WTC11 (cell line): ENCODE results near the gene OPALIN. TPM values are rescaled to one million over a fixed set of nuclear protein-coding genes. Genes with fewer than 3 reads are reported as not detected.

Experiments used
- CREM ChIP-seq: sonication (generic); formaldehyde crosslinking; IDR thresholded peaks from 2 replicates; pipeline ENCODE4 v1.8.1; 2022; ENCODE audit warnings: mild to moderate bottlenecking, missing genetic modification reagents, moderate library complexity
- E2F5 ChIP-seq: sonication (generic); formaldehyde crosslinking; IDR thresholded peaks from 2 replicates; pipeline ENCODE4 v1.8.1; 2022; ENCODE audit warnings: mild to moderate bottlenecking, moderate library complexity, missing genetic modification reagents
- ELF4 ChIP-seq: sonication (generic); formaldehyde crosslinking; IDR thresholded peaks from 2 replicates; pipeline ENCODE4 v1.8.1; 2022; ENCODE audit warnings: low read depth, mild to moderate bottlenecking, moderate library complexity, missing genetic modification reagents
- ESRRA ChIP-seq: sonication (generic); formaldehyde crosslinking; IDR thresholded peaks from 2 replicates; pipeline ENCODE4 v1.8.1; 2022; ENCODE audit warnings: mild to moderate bottlenecking, missing genetic modification reagents, borderline replicate concordance
- ETV6 ChIP-seq: sonication (generic); formaldehyde crosslinking; IDR thresholded peaks from 2 replicates; pipeline ENCODE4 v1.8.1; 2022; ENCODE audit warnings: mild to moderate bottlenecking, missing genetic modification reagents
- FOXP4 ChIP-seq: sonication (generic); formaldehyde crosslinking; IDR thresholded peaks from 2 replicates; pipeline ENCODE4 v1.8.0; 2022; ENCODE audit warnings: mild to moderate bottlenecking, missing genetic modification reagents
- JAZF1 ChIP-seq: fragments of 250-450 bp; sonication (Bioruptor Pico); IDR thresholded peaks from 2 replicates; pipeline ENCODE4 v1.9.0; 2021; ENCODE audit warnings: moderate library complexity, mild to moderate bottlenecking, inconsistent platforms
- JUN ChIP-seq: sonication (generic); formaldehyde crosslinking; IDR thresholded peaks from 2 replicates; pipeline ENCODE4 v1.8.0; 2023; ENCODE audit warnings: mild to moderate bottlenecking, missing genetic modification reagents
- MYBL2 ChIP-seq: sonication (generic); formaldehyde crosslinking; IDR thresholded peaks from 2 replicates; pipeline ENCODE4 v1.8.1; 2023; ENCODE audit warnings: mild to moderate bottlenecking, moderate library complexity, missing genetic modification reagents
- NFE2L1 ChIP-seq: sonication (generic); formaldehyde crosslinking; IDR thresholded peaks from 2 replicates; pipeline ENCODE4 v1.8.1; 2023; ENCODE audit warnings: missing genetic modification reagents
- NR2C2 ChIP-seq: sonication (generic); formaldehyde crosslinking; IDR thresholded peaks from 2 replicates; pipeline ENCODE4 v1.8.0; 2022; ENCODE audit warnings: mild to moderate bottlenecking, missing genetic modification reagents
- OVOL2 ChIP-seq: fragments of 250-450 bp; sonication (Bioruptor Pico); IDR thresholded peaks from 2 replicates; pipeline ENCODE4 v1.9.0; 2021; ENCODE audit warnings: mild to moderate bottlenecking, borderline replicate concordance
- PRRX2 ChIP-seq: fragments of 250-450 bp; sonication (Bioruptor Pico); IDR thresholded peaks from 2 replicates; pipeline ENCODE4 v1.8.0; 2021; ENCODE audit warnings: mild to moderate bottlenecking
- TCF7 ChIP-seq: sonication (generic); formaldehyde crosslinking; IDR thresholded peaks from 2 replicates; pipeline ENCODE4 v1.8.0; 2022; ENCODE audit warnings: mild to moderate bottlenecking, low read depth, missing genetic modification reagents, moderate library complexity
- ZBTB21 ChIP-seq: sonication (generic); formaldehyde crosslinking; IDR thresholded peaks from 2 replicates; pipeline ENCODE4 v1.8.1; 2023; ENCODE audit warnings: mild to moderate bottlenecking, missing genetic modification reagents, borderline replicate concordance
- ZBTB43 ChIP-seq: sonication (generic); formaldehyde crosslinking; IDR thresholded peaks from 2 replicates; pipeline ENCODE4 v1.8.1; 2023; ENCODE audit warnings: mild to moderate bottlenecking, missing genetic modification reagents
- ZNF232 ChIP-seq: sonication (generic); formaldehyde crosslinking; IDR thresholded peaks from 2 replicates; pipeline ENCODE4 v1.8.0; 2022; ENCODE audit warnings: mild to moderate bottlenecking, missing genetic modification reagents
- ZNF425 ChIP-seq: fragments of 250-450 bp; sonication (Bioruptor Pico); conservative IDR thresholded peaks from 2 replicates; pipeline ENCODE4 v1.9.0; 2021; ENCODE audit warnings: mild to moderate bottlenecking
- ZNF532 ChIP-seq: fragments of 250-450 bp; sonication (Bioruptor Pico); IDR thresholded peaks from 2 replicates; pipeline ENCODE4 v1.9.0; 2021; ENCODE audit warnings: mild to moderate bottlenecking, borderline replicate concordance
- total RNA-seq: library from RNA; stranded (reverse); gene quantifications from 3 replicates; pipeline ENCODE4 v1.2.3, GENCODE V29; 2021
- TF ChIP-seq, protein P1 (sequence below): fragments of 250-450 bp; sonication (Bioruptor Pico); IDR thresholded peaks from 2 replicates; pipeline ENCODE4 v1.8.0; 2021; ENCODE audit warnings: mild to moderate bottlenecking
- TF ChIP-seq, protein P2 (sequence below): sonication (generic); formaldehyde crosslinking; IDR thresholded peaks from 2 replicates; pipeline ENCODE4 v1.8.0; 2022; ENCODE audit warnings: mild to moderate bottlenecking, missing genetic modification reagents
- TF ChIP-seq, protein P3 (sequence below): sonication (generic); formaldehyde crosslinking; IDR thresholded peaks from 2 replicates; pipeline ENCODE4 v1.8.0; 2022; ENCODE audit warnings: mild to moderate bottlenecking, missing genetic modification reagents
- TF ChIP-seq, protein P4 (sequence below): sonication (generic); formaldehyde crosslinking; IDR thresholded peaks from 2 replicates; pipeline ENCODE4 v1.8.1; 2023; ENCODE audit warnings: mild to moderate bottlenecking, missing genetic modification reagents, moderate library complexity
- TF ChIP-seq, protein P5 (sequence below): sonication (generic); formaldehyde crosslinking; IDR thresholded peaks from 2 replicates; pipeline ENCODE4 v1.8.1; 2023; ENCODE audit warnings: mild to moderate bottlenecking, missing genetic modification reagents, moderate library complexity

OPALIN gene
- total RNA-seq, 1 experiment from 2014 or later: 0.04 TPM

GRCh38 chr10:96374985-96375830 lies 16.4 kb upstream of the OPALIN start (continued):
- TF ChIP-seq MYBL2 (CRISPR knock-in tag) (no peak), E2F5 (no peak), ZBTB43 (CRISPR knock-in tag) (no peak), TCF7 (CRISPR knock-in tag) (no peak), JUN (CRISPR knock-in tag) (no peak), CREM (CRISPR knock-in tag) (no peak), OVOL2 (CRISPR knock-in tag) (no peak), ZNF425 (CRISPR knock-in tag) (no peak), ESRRA (CRISPR knock-in tag) (no peak), PRRX2 (no peak), ZNF232 (CRISPR knock-in tag) (no peak), JAZF1 (CRISPR knock-in tag) (no peak), NR2C2 (CRISPR knock-in tag) (no peak), ETV6 (CRISPR knock-in tag) (peak; percentile 60; the same call in 1 of the 2 replicates), ELF4 (CRISPR knock-in tag) (no peak), ZNF532 (no peak), ZBTB21 (CRISPR knock-in tag) (0 out of 2 replicates have a peak, but pooled peaks have one; percentile 44), NFE2L1 (CRISPR knock-in tag) (no peak), FOXP4 (CRISPR knock-in tag) (no peak)
- TF ChIP-seq, protein P1, sequence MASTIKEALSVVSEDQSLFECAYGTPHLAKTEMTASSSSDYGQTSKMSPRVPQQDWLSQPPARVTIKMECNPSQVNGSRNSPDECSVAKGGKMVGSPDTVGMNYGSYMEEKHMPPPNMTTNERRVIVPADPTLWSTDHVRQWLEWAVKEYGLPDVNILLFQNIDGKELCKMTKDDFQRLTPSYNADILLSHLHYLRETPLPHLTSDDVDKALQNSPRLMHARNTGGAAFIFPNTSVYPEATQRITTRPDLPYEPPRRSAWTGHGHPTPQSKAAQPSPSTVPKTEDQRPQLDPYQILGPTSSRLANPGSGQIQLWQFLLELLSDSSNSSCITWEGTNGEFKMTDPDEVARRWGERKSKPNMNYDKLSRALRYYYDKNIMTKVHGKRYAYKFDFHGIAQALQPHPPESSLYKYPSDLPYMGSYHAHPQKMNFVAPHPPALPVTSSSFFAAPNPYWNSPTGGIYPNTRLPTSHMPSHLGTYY (CRISPR knock-in tag): no peak
- TF ChIP-seq, protein P2, sequence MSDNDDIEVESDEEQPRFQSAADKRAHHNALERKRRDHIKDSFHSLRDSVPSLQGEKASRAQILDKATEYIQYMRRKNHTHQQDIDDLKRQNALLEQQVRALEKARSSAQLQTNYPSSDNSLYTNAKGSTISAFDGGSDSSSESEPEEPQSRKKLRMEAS (CRISPR knock-in tag): peak; percentile 91
- TF ChIP-seq, protein P3, sequence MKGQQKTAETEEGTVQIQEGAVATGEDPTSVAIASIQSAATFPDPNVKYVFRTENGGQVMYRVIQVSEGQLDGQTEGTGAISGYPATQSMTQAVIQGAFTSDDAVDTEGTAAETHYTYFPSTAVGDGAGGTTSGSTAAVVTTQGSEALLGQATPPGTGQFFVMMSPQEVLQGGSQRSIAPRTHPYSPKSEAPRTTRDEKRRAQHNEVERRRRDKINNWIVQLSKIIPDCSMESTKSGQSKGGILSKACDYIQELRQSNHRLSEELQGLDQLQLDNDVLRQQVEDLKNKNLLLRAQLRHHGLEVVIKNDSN: peak; percentile 67; the same call in 1 of the 2 replicates
- TF ChIP-seq, protein P4, sequence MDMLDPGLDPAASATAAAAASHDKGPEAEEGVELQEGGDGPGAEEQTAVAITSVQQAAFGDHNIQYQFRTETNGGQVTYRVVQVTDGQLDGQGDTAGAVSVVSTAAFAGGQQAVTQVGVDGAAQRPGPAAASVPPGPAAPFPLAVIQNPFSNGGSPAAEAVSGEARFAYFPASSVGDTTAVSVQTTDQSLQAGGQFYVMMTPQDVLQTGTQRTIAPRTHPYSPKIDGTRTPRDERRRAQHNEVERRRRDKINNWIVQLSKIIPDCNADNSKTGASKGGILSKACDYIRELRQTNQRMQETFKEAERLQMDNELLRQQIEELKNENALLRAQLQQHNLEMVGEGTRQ (CRISPR knock-in tag): peak; percentile 67
- TF ChIP-seq, protein P5, sequence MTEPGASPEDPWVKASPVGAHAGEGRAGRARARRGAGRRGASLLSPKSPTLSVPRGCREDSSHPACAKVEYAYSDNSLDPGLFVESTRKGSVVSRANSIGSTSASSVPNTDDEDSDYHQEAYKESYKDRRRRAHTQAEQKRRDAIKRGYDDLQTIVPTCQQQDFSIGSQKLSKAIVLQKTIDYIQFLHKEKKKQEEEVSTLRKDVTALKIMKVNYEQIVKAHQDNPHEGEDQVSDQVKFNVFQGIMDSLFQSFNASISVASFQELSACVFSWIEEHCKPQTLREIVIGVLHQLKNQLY (CRISPR knock-in tag): no peak
